ENCODE measurements around the gene EIF3F.

Gene EIF3F

DNA sequence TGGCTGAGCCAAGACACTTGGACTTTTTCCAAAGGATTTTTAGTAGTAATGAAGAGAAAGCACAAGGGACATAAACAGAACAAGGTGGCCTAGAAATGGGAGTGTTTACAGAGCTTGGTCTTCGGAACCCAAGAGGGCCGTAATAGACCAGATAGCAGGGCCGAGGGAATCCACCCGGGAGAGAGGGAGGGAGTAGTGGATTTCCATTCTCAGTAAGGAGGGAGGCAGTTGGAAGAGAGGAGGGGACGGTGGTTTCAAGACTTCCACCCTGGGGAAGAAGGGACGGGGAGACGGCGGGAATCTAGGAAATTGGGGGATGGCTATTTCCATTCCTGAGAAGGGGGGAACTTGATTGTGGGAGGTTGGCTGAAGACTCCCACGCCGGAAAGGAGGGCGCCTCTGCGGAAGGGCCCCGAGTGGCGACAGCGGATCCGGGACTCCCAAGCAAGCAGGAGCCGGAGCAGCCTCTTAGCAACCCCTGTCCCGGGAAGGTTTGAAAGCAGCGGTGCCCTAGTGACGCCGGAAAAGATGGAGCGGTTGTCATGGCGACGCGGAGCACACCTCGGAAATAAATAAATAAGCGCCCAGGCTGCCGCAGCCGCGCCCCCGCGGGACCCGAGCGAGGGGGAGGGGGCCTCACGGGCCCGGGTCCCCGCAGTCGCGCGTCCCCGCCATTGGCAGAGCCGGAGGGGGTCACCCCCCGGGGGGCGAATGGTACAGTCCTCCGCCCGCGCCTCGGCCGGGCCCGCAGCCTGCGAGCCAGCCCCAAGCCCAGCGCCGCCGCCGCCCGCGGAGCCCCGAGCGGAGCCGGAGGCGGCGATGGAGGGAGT, 31.6 kb downstream of the EIF3F start:
- TF ChIP-seq POLR2AphosphoS5 (IDR thresholded peaks at IDR 0.05; ENCODE audit: low read depth, low read length) (no peak), SIN3A (IDR thresholded peaks at IDR 0.05; ENCODE audit: borderline replicate concordance, insufficient read depth, low read length) (no peak), FOXP2 (optimal IDR thresholded peaks at IDR 0.05; ENCODE audit: borderline replicate concordance, extremely low read depth, extremely low read length, insufficient read depth) (no peak), REST (IDR thresholded peaks at IDR 0.05; ENCODE audit: insufficient read depth in 1 of 2, low read depth in 2 of 2, low read length in 2 of 2) (no peak), TAF1 (IDR thresholded peaks at IDR 0.05; ENCODE audit: borderline replicate concordance, insufficient read depth, low read length) (no peak)

GRCh38 chr11:8019314-8020243, 32.4 kb downstream of the EIF3F start:
- TF ChIP-seq POLR2AphosphoS5 (IDR thresholded peaks at IDR 0.05; ENCODE audit: low read depth, low read length), result no peak
- no peak for TF ChIP-seq REST (IDR thresholded peaks at IDR 0.05; ENCODE audit: insufficient read depth in 1 of 2, low read depth in 2 of 2, low read length in 2 of 2)
- no peak for TF ChIP-seq SIN3A (IDR thresholded peaks at IDR 0.05; ENCODE audit: borderline replicate concordance, insufficient read depth, low read length)
- TF ChIP-seq FOXP2 (optimal IDR thresholded peaks at IDR 0.05; ENCODE audit: borderline replicate concordance, extremely low read depth, extremely low read length, insufficient read depth), result no peak
- TF ChIP-seq TAF1 (IDR thresholded peaks at IDR 0.05; ENCODE audit: borderline replicate concordance, insufficient read depth, low read length), result no peak

DNA sequence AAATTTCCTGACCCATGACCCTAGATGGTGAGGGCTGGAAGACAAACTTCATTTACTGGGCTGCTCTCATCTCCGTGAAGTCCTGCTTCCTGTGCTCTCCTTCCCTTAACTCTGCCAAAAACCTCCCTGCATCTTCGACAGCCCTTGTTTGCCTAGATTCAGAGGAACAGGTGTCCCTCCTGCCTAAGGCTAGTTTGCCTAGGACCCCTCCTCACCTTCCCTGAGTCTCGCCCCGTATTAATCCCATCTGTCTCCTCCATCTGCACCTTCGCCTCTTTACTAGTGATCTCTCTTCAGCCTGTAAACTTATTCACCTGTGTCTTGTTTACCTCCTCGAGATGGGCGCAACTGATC, 33.1 kb downstream of the EIF3F start:
- TF ChIP-seq FOXP2 (optimal IDR thresholded peaks at IDR 0.05; ENCODE audit: borderline replicate concordance, extremely low read depth, extremely low read length, insufficient read depth), result no peak
- no peak for TF ChIP-seq REST (IDR thresholded peaks at IDR 0.05; ENCODE audit: insufficient read depth in 1 of 2, low read depth in 2 of 2, low read length in 2 of 2)
- no peak for TF ChIP-seq SIN3A (IDR thresholded peaks at IDR 0.05; ENCODE audit: borderline replicate concordance, insufficient read depth, low read length)
- TF ChIP-seq TAF1 (IDR thresholded peaks at IDR 0.05; ENCODE audit: borderline replicate concordance, insufficient read depth, low read length), result no peak
- no peak for TF ChIP-seq POLR2AphosphoS5 (IDR thresholded peaks at IDR 0.05; ENCODE audit: low read depth, low read length)

GRCh38 chr11:8021920-8022319, 34.8 kb downstream of the EIF3F start:
- TF ChIP-seq FOXP2 (optimal IDR thresholded peaks at IDR 0.05; ENCODE audit: borderline replicate concordance, extremely low read depth, extremely low read length, insufficient read depth) (no peak), REST (IDR thresholded peaks at IDR 0.05; ENCODE audit: insufficient read depth in 1 of 2, low read depth in 2 of 2, low read length in 2 of 2) (no peak), POLR2AphosphoS5 (IDR thresholded peaks at IDR 0.05; ENCODE audit: low read depth, low read length) (no peak), SIN3A (IDR thresholded peaks at IDR 0.05; ENCODE audit: borderline replicate concordance, insufficient read depth, low read length) (no peak), TAF1 (IDR thresholded peaks at IDR 0.05; ENCODE audit: borderline replicate concordance, insufficient read depth, low read length) (no peak)

Measured in PFSK-1 (cell line).